T-helper 2 cell treated with Interferon-gamma antibody and Interleukin-4, amounts not matched to agents 100 ng/mL and 5 ng/mL, for 36 hours (primary cell): Measurements from ENCODE around the gene FARP1. TPM values are rescaled to one million over a fixed set of nuclear protein-coding genes. Genes with fewer than 3 reads are reported as not detected.

Source experiments
- intact Hi-C: fragments of 100-400 bp; cut with micrococcal nuclease; formaldehyde crosslinking; loops from one replicate; pipeline ENCODE4 v1.15.1; 2023
- total RNA-seq: library from RNA; stranded (reverse); gene quantifications from 2 replicates; pipeline ENCODE4 v1.2.3, GENCODE V29; 2022

FARP1 gene
- total RNA-seq, 1 donor from 2014 or later: 0.57 TPM

DNA sequence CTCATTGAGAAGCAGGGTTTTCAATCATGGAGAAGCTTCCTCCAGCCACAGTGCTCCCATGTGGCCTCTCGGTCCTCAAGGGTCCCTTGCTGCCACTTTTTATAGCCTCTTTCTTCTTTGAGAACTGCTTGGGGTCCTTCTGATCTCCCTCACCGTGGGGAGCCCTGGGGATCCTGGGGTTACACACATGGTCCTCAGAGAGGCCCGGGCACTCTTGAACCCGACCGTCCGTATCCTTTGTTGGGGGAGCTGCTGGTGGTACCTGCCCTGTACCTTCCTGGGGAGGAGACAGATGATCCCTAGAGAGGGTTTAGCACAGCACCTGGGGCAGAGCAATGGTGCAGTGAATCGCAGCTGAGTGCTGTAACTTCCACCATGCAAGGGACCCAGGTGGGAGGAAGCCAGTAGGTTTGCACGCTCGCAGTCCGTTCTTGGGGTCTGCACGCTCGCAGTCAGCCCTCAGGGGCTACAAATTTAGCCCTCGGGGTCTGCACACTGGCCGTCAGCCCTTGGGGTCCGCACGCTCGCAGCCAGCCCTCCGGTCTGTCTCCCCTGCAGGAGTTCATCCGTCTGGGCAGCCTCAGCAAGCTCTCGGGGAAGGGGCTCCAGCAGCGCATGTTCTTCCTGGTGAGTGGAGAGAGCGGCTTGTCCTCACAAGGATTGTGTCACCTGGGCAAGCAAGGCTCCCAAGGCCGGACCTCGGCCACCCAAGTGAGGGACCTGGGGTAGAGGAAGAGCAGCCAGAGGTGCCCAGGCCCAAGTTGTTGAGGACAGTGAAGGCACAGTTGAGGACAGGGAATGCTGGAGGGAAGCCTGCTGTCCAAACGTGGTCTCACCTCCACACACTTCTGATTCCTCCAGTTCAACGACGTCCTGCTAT is 295.6 kb downstream of the FARP1 start:
- intact Hi-C loops: no loop called here

- intact Hi-C loops: no loop called here
Observed at GRCh38 chr13:98439126-98439828, 296.4 kb downstream of the FARP1 start.

- intact Hi-C loops: loop anchor here (10.0 kb wide), 1 partner anchor 405 kb away; no protein-coding TSS in a partner anchor
Observed at GRCh38 chr13:98439896-98440295, 297.0 kb downstream of the FARP1 start.

DNA sequence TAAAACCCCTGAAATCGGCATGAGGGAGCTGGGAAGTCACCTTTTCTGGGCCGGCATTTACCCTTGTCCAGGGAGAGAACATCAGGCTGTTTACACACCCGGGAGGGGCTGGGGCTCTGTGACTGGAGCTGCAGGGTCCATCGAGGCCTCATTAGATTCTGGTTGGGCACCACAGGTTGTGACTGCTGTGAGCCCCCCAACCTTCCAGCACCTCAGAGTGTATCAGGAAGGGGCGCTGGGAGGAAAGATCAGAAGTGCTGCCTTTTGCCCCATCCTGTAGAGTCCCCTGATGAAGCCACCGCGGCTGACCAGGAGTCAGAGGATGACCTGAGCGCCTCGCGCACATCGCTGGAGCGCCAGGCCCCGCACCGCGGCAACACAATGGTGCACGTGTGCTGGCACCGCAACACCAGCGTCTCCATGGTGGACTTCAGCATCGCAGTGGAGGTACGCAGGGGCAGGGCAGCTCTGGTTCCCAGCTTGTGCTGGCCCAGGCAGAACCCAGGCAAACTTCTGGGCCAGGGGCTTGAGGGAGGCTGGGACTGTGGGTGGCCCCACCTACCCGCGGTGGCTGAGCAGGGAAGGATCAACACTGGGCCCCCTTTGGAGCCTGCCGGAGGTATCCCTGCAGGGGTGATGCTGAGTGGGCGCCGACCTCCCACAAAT is 297.6 kb downstream of the FARP1 start:
- intact Hi-C loops: loop anchor here (10.0 kb wide), 1 partner anchor 404 kb away; no protein-coding TSS in a partner anchor

GRCh38 chr13:98441056-98441676 is 298.3 kb downstream of the FARP1 start:
- intact Hi-C loops: loop anchor here (10.0 kb wide), 1 partner anchor 404 kb away; no protein-coding TSS in a partner anchor

DNA sequence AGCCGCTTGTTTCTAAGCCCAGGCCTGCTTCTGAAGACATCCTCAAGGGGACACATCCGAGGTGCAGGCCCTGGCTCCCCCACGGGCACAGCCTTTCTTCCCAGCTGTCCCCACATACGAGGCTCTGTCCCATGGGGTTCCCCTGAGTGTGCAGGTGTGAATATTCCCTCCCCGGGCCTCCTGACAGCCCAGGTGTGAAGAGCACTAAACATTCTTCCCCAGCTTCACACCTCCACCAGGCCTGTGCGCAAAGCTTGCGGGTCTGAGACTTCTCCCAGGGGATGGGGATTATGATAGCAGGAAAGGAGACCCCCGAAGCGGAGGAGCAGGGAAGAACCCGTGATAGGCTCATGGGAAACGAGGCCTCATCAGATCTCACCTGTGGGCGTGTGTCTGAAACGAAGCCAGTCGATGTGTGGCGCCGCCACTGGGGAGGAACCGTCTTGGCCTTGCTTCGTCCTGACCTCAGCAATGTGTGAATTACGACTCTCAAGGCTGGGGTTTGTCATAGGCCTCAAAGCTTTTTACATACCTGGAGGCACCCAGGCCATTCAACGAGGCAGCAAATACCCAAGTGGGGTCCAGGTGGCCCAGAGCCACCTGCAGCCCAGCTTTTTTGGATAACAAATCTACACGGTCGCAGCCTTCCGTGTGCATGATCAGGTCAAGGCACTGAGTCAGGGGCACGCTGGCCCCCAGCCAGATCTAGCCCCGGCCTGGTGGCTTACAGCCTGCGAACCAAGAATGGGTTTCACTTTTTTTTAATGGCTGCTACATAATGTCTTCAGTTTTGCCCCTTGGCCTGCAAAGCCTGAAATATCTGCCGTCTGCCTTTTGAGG is 299.7 kb downstream of the FARP1 start:
- intact Hi-C loops: loop anchor here (10.0 kb wide), 1 partner anchor 402 kb away; no protein-coding TSS in a partner anchor

GRCh38 chr13:98443329-98443728 is 300.4 kb downstream of the FARP1 start:
- intact Hi-C loops: loop anchor here (10.0 kb wide), 1 partner anchor 401 kb away; no protein-coding TSS in a partner anchor

DNA sequence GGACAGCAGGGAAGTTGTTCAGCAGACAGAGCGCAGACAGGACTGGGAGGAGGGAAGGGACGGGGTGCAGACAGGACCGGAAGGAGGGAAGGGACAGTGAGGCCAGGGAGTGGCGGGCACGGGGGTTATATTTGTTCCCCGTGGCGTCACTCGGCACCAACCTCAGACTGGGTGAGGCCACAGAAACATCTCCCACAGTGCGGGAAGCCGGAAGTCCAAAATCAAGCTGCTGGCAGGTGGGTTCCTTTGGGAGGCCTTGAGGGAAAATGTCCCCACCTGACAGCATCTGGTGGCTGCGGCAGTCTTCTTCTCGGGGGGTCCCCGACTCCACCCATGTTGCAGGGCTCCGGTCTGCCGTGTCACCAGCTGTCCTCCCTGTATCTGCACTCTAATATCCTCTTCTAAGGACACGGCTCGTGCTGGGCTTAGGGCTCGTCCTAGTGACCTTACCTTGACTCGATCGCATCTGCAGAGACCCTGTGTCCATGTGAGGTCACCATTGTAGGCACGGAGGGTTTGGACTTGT is 301.0 kb downstream of the FARP1 start:
- intact Hi-C loops: loop anchor here (2.0 to 10.0 kb wide), 2 partner anchors 133 to 401 kb away; partner anchors contain the start of gene STK24

GRCh38 chr13:98444381-98444780 is 301.5 kb downstream of the FARP1 start:
- intact Hi-C loops: loop anchor here (2.0 to 10.0 kb wide), 2 partner anchors 132 to 400 kb away; partner anchors contain the start of gene STK24

DNA sequence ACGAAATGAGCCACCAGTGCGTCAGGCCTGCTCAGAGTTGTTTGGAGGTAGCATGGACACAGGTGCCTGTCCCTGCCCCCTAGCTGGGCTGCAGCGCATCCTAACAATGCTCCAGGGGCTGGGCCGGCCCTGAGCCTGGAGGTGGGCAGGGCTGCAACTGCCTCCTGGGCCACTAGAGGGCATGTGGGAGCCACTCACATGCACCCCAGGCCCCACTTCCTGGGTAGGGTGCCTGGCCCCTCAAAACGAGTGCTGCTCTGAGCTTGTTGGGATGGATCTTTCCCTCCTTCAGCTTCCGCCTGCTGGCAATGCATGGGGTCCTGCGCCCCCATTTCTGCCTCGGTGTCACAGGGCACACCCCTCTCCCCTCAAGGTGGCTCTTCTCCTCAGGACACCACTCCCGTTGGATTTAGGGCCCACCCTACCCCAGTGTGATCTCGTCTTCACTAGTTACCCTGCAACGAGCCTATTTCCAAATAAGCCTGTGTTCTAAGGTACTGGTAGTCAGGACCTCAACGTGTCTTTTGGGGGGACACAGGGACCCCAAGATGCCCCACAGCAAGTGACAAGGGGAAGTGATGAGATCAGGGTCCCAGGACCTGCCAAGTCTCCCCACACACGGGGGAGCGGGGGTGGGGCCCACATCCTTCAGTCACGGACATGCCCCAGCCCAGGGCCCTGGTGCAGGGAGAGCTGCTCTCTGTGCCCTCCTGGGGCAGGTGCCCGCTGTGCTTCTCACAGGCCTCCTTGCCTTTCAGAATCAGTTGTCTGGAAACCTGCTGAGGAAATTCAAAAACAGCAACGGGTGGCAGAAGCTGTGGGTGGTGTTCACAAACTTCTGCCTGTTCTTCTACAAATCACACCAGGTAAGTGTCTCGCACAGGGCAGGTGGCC is 302.7 kb downstream of the FARP1 start:
- intact Hi-C loops: loop anchor here (1.0 to 10.0 kb wide), 4 partner anchors 131 to 399 kb away; partner anchors contain the start of gene STK24

DNA sequence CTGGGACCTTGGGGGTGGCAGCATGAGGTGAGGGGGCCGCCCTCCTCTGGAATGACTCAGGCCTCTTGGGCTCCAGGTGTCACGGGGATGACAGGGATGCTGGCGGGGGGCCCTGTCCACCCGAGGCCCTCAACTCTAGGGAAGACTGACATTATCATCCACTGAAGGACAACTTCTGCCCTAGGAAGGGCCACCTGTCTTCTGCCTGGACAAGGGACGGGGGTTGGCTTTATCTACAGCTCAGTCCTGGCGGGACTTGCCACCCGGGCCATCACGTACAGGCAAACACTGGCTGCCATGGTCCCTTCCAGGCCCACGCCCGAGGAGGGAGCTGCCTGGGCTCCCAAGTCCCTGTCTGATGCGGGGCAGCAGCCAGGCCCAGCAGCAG is 303.3 kb downstream of the FARP1 start:
- intact Hi-C loops: loop anchor here (10.0 kb wide), 1 partner anchor 399 kb away; no protein-coding TSS in a partner anchor

- intact Hi-C loops: loop anchor here (10.0 kb wide), 1 partner anchor 398 kb away; no protein-coding TSS in a partner anchor
Observed at GRCh38 chr13:98447130-98447529, 304.2 kb downstream of the FARP1 start.

DNA sequence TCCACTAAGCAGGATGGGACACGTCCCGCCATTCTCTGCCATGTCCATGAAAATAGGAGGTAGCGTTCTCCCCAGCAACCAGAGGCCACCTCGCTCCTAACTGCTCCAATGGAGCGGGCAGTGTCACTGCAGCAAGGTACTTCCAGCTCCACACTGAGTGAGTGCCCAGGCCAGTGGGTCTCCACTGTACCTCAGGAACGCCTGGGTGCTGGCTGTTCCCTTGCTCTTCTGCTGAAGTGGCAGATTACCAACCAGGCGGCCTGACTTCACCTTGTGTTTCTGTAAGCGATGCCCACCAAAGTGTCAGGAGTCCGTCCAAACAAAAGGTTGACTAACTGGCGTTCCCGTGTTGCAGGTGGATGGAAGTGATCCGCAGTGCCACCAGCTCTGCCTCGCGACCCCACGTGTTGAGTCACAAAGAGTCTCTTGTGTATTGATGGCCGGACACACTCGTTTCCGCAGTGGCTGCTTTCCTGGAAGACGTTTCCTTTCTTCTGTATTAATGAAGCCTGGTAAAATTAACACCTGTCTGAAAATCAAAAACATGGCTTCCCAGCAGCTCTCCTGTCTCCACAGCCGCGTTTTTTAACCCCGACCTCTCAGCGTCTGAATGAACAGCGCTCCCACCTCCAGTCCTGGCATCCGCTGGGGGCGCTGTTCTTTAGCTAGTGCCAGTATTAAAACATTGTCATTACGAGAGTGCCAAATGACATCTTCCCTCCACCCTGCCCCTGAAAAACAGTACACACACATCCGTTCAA is 305.2 kb downstream of the FARP1 start:
- intact Hi-C loops: loop anchor here (10.0 kb wide), 1 partner anchor 397 kb away; no protein-coding TSS in a partner anchor

DNA sequence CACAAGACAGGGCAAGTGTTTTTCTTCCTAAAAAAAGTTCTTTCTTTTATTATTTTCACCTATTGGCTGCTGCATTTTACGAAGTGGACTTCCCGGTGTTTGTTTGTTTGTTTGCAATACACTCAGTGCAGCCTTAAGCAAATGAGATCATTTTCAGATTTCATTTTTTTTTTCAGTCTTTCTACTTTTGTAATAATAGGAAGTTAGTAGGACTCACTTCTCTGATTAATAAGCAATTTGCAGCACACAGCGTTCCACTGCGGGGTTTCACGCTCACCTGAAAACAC is 305.7 kb downstream of the FARP1 start:
- intact Hi-C loops: loop anchor here (10.0 kb wide), 1 partner anchor 396 kb away; no protein-coding TSS in a partner anchor

DNA sequence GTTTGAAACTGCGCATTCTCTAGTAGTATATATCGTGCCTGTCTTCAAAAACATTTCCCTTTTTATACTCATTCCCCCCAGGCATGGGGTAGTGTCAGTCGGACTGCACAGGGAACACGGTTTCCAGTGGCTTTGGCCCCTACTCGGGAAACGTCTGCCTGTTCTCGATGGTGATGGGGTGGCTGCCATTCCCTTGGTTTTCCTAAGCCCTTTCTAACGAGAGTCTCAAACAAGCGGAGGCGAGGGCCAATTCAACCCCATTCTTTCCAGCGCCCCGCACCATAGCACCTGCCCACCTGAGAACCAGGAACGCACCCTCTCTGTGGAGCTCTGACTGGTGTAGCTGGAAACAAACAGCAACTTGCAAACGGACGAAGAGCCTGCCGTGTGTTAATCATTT is 306.4 kb downstream of the FARP1 start:
- intact Hi-C loops: loop anchor here (10.0 kb wide), 1 partner anchor 396 kb away; no protein-coding TSS in a partner anchor

DNA sequence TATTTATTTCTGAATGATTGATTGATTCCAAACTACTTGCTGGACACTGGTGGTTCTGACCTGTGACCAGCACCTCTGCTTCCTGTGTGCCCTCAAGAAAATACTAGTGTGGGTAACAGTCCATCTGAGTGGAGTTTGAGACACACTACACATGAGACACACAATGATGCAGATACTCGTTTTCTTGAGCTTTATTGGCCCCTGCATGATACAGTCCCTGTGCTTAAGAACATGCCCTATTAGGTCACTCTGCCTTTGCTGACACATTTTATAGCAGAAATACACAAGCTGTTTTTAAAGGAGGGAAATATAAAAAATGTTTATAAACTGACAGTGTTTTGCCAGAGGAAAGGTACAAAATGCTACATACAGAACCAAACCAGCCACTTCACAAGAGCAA is 307.1 kb downstream of the FARP1 start:
- intact Hi-C loops: no loop called here

DNA sequence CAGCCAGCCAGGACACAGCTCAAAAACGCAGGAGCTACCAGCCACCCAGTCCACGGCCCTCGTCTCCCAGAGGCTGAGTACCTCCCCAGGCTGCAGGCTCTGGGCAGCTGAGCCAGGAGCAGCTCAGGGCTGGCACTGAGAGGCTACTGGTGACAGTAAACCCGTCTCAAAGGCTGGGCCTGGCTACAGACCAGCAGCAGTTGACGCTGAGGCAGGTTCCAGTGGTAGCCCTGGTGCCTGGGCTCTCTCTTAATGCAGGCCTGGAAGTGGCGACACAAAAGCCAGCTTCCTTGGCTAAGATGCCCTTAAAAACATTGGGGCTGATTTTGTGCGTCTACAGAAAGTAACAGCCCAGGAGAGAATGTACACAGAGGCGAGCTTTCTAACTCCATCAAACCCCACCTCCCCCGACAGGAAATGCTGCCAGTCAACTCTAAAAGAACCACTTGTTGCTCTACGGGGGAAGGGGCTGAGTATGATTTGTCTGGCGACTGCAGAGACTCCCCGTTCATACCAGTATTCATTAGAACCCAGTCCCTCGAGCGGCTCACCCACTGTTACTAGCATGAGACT is 307.7 kb downstream of the FARP1 start:
- intact Hi-C loops: no loop called here
